HCT116 (cell line): Measurements from ENCODE around the gene NUP188. TPM values are rescaled to one million over a fixed set of nuclear protein-coding genes. Genes with fewer than 3 reads are reported as not detected.

Experiments used
- ATAC-seq: fragments of 200-7000 bp; cut with Tn5 transposase; 2 replicates; pipeline ENCODE4 v1.9.1; 2020; ENCODE audit warnings: mild to moderate bottlenecking, moderate library complexity
- BruUV-seq: library from RNA; stranded (reverse); fragments of 400-500 nt; replicated peaks from 2 replicates; lab custom pipeline; 2021; lab: Mats Ljungman, UMichigan
- CTCF ChIA-PET: fragments of 300-600 bp; sonication (Branson Sonifier 250); formaldehyde crosslinking; loops from one replicate; lab custom pipeline; 2021; ENCODE audit warnings: antibody characterized with exemption; lab: Charles Lee
- POLR2A ChIA-PET: fragments of 300-600, 350-600 bp; sonication (Branson Sonifier 250); formaldehyde crosslinking; loops from one replicate; lab custom pipeline; 2021; ENCODE audit warnings: antibody characterized with exemption; lab: Charles Lee
- RAD21 ChIA-PET, 2 experiments: fragments of 300-600 bp; sonication (Branson Sonifier 250); formaldehyde crosslinking; loops; one replicate each; lab custom pipeline; 2023; ENCODE audit warnings: low total read pairs in 2 of 2; ENCODE audit not compliant: uncharacterized antibody in 2 of 2, unreplicated experiment in 2 of 2, low non-redundant PET in 1 of 2; lab: Charles Lee
- DNase-seq: peaks from one replicate; pipeline ENCODE4 v3.0.0-alpha.2; 2010; ENCODE audit warnings: low read depth, low spot score
- H2AFZ ChIP-seq: fragments of 200-600 bp; shearing (Covaris generic), sonication (generic); 2 replicates; pipeline ENCODE4 v1.6.1; 2017; ENCODE audit warnings: low read depth, mixed run types, mixed read lengths, antibody characterized with exemption, low read length; ENCODE audit not compliant: poor library complexity, severe bottlenecking
- H3K27ac ChIP-seq: 2 replicates; pipeline ENCODE4 v1.5.1; 2012; ENCODE audit warnings: low read depth, low read length
- H3K27me3 ChIP-seq: fragments of 200-600 bp; sonication (generic); 2 replicates; pipeline ENCODE4 v1.6.1; 2016; ENCODE audit warnings: mixed run types, low read length, mixed read lengths; ENCODE audit not compliant: insufficient read depth
- H3K36me3 ChIP-seq, 2 experiments: fragments of 200-500 bp in 1 of 2; fragments of 200-600 bp in 1 of 2; sonication (Bioruptor generic) in 1 of 2; sonication (generic) in 1 of 2; 2 replicates each; pipeline versions ENCODE4 v1.5.1 to v1.6.1; 2014 to 2016; ENCODE audit warnings: low read length in 2 of 2, inconsistent platforms in 1 of 2, mixed read lengths in 1 of 2, mixed run types in 1 of 2; ENCODE audit not compliant: insufficient read depth in 2 of 2, control insufficient read depth in 1 of 2
- H3K4me1 ChIP-seq, 2 experiments: fragments of 200-600 bp in 1 of 2; sonication (generic) in 1 of 2; 2 replicates each; pipeline versions ENCODE4 v1.5.1 to v1.6.1; 2012 to 2017; ENCODE audit warnings: low read length in 2 of 2, inconsistent platforms in 1 of 2, mild to moderate bottlenecking in 1 of 2, mixed read lengths in 1 of 2, mixed run types in 1 of 2, moderate library complexity in 1 of 2; ENCODE audit not compliant: insufficient read depth in 2 of 2, control insufficient read depth in 1 of 2
- H3K4me2 ChIP-seq: fragments of 200-600 bp; sonication (generic); 2 replicates; pipeline ENCODE4 v1.6.1; 2017; ENCODE audit warnings: mixed run types, low read length, mixed read lengths
- H3K4me3 ChIP-seq, 2 experiments: fragments of 200-600 bp in 1 of 2; sonication (generic) in 1 of 2; replicated peaks in 1 of 2; 2 replicates each; pipeline ENCODE4 v1.5.1; 2011 to 2016; ENCODE audit warnings: low read length in 2 of 2, control low read depth in 1 of 2, low read depth in 1 of 2, mild to moderate bottlenecking in 1 of 2, mixed read lengths in 1 of 2, mixed run types in 1 of 2
- H3K79me2 ChIP-seq: fragments of 200-600 bp; sonication (generic); 2 replicates; pipeline ENCODE4 v1.6.1; 2017; ENCODE audit warnings: mild to moderate bottlenecking, mixed run types, low read length, moderate library complexity, mixed read lengths; ENCODE audit not compliant: insufficient read depth
- H3K9ac ChIP-seq: fragments of 200-600 bp; sonication (generic); 2 replicates; pipeline ENCODE4 v1.6.1; 2016; ENCODE audit warnings: low read length, mixed read lengths
- H3K9me2 ChIP-seq: fragments of 200-600 bp; sonication (generic), shearing (Covaris generic); 2 replicates; pipeline ENCODE4 v1.6.1; 2017; ENCODE audit warnings: mixed run types, mild to moderate bottlenecking, moderate library complexity; ENCODE audit not compliant: insufficient read depth
- H3K9me3 ChIP-seq, 2 experiments: fragments of 200-500 bp in 1 of 2; fragments of 200-600 bp in 1 of 2; sonication (Bioruptor generic) in 1 of 2; sonication (generic) in 1 of 2; 2 replicates each; pipeline ENCODE4 v1.6.1; 2014 to 2017; ENCODE audit warnings: low read length in 2 of 2, mixed read lengths in 2 of 2, inconsistent platforms in 1 of 2, low read depth in 1 of 2, mild to moderate bottlenecking in 1 of 2, mixed run types in 1 of 2, moderate library complexity in 1 of 2; ENCODE audit not compliant: control insufficient read depth in 1 of 2, insufficient read depth in 1 of 2
- H4K20me1 ChIP-seq: fragments of 200-600 bp; sonication (generic), shearing (Covaris generic); 2 replicates; pipeline ENCODE4 v1.6.1; 2017; ENCODE audit warnings: mixed run types, mild to moderate bottlenecking, moderate library complexity; ENCODE audit not compliant: insufficient read depth
- CEBPB ChIP-seq: IDR thresholded peaks from 2 replicates; pipeline ENCODE4 v1.6.1; 2012; ENCODE audit warnings: low read depth
- EGR1 ChIP-seq: IDR thresholded peaks from 2 replicates; pipeline ENCODE4 v1.6.1; 2012; ENCODE audit warnings: low read depth
- ELF1 ChIP-seq: IDR thresholded peaks from 2 replicates; pipeline ENCODE4 v1.6.1; 2012; ENCODE audit warnings: low read depth, borderline replicate concordance
- POLR2A ChIP-seq: IDR thresholded peaks from 2 replicates; pipeline ENCODE4 v1.7.0; 2011; ENCODE audit warnings: borderline replicate concordance; ENCODE audit not compliant: insufficient read depth, insufficient read length; ENCODE audit errors: extremely low read depth
- RAD21 ChIP-seq: IDR thresholded peaks from 2 replicates; pipeline ENCODE4 v1.6.1; 2012; ENCODE audit warnings: low read depth, mild to moderate bottlenecking
- SP1 ChIP-seq: IDR thresholded peaks from 2 replicates; pipeline ENCODE4 v1.6.1; 2012; ENCODE audit warnings: low read depth
- ZFX ChIP-seq: fragments of 450-650 bp; IDR thresholded peaks from 2 replicates; pipeline ENCODE4 v1.6.1; 2017
- intact Hi-C: fragments of 100-400 bp; cut with micrococcal nuclease; formaldehyde crosslinking; loops from 2 replicates; pipeline ENCODE4 v1.10.0; 2022
- total RNA-seq: library from RNA; stranded (reverse); gene quantifications from one replicate; pipeline ENCODE4 v1.2.1, GENCODE V29; 2021; ENCODE audit not compliant: unreplicated experiment
- TF ChIP-seq, protein P1 (sequence below): IDR thresholded peaks from 2 replicates; pipeline ENCODE4 v1.6.1; 2011; ENCODE audit warnings: mild to moderate bottlenecking, low read length, moderate library complexity; ENCODE audit not compliant: insufficient replicate concordance; ENCODE audit errors: extremely low read depth
- TF ChIP-seq, protein P2 (sequence below): IDR thresholded peaks from 2 replicates; pipeline ENCODE4 v1.6.1; 2012
- TF ChIP-seq, protein P3 (sequence below), 3 experiments: fragments of 200-600 bp in 1 of 3; sonication (generic) in 1 of 3; IDR thresholded peaks in 2 of 3; conservative IDR thresholded peaks in 1 of 3; 2 replicates each; pipeline ENCODE4 v1.5.1; 2012 to 2017; ENCODE audit warnings: low read depth in 2 of 3, low read length in 2 of 3, antibody characterized with exemption in 1 of 3, borderline replicate concordance in 1 of 3, control low read depth in 1 of 3, mild to moderate bottlenecking in 1 of 3, mixed read lengths in 1 of 3, mixed run types in 1 of 3, moderate library complexity in 1 of 3; ENCODE audit not compliant: insufficient read depth in 1 of 3

Gene NUP188
- total RNA-seq, 1 experiment from 2014 or later: 115 TPM

DNA sequence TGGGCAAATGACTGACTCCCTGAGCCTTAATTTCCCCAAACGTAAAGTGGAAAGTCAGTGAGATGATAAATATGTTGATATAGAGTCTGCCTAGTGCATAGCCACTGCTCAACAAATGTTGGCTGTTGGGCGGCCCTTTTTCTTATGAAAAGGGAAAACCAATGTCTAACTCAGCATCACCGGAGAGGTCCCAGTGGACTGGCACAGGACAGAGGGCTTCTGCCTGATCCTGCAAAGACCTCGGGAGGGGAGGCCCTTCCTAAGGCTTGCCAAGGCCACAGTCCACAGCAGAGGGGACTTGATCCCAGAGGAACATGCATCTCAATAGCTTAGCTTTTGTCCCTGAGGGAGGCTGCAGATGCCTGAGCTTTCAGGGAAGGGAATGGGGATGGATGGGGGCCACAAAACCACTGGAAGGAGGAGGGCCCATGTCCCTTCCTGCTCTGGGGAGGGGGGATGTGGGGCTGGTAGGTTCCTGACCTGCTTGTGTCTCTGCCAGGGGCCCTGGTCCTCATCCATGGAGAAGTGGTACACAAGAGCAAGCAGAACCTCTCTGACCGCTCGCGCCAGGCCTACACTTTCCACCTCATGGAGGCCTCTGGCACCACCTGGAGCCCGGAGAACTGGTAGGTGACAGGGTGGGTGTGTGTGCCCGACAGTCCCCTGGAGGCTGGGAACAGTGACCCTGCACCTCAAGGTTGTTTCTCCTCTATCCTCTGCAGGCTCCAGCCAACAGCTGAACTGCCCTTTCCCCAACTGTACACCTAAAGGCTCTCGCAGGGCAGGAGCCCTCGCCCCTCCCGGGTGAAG is 6.3 kb upstream of the NUP188 start:
- ChIA-PET POLR2A (no interaction called here), RAD21 (no interaction called here), CTCF (no interaction called here)
- Histone ChIP-seq H2AFZ (no peak overlapping the region), H4K20me1 (no peaks in the 10 kb centered on the region), H3K9me3 (no peaks in the 10 kb centered on the region), H3K27ac (no peak overlapping the region), H3K36me3 (no peaks in the 10 kb centered on the region), H3K79me2 (peaks cover 2% of the 10 kb centered on the region; the same call in 1 of the 2 replicates), H3K9me2 (no peaks in the 10 kb centered on the region), H3K4me1 (peaks cover under 1 to 1% of the 10 kb centered on the region in 2 experiments; a peak in 2 of 4 replicates), H3K4me3 (no peak overlapping the region), H3K4me2 (no peak overlapping the region), H3K9ac (no peak overlapping the region), H3K27me3 (no peaks in the 10 kb centered on the region)
- intact Hi-C loops: no loop called here
- TF ChIP-seq ZFX: no peak
- TF ChIP-seq, protein P1, sequence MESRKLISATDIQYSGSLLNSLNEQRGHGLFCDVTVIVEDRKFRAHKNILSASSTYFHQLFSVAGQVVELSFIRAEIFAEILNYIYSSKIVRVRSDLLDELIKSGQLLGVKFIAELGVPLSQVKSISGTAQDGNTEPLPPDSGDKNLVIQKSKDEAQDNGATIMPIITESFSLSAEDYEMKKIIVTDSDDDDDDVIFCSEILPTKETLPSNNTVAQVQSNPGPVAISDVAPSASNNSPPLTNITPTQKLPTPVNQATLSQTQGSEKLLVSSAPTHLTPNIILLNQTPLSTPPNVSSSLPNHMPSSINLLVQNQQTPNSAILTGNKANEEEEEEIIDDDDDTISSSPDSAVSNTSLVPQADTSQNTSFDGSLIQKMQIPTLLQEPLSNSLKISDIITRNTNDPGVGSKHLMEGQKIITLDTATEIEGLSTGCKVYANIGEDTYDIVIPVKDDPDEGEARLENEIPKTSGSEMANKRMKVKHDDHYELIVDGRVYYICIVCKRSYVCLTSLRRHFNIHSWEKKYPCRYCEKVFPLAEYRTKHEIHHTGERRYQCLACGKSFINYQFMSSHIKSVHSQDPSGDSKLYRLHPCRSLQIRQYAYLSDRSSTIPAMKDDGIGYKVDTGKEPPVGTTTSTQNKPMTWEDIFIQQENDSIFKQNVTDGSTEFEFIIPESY: no peak
- no peak for TF ChIP-seq SP1
- TF ChIP-seq, protein P2, sequence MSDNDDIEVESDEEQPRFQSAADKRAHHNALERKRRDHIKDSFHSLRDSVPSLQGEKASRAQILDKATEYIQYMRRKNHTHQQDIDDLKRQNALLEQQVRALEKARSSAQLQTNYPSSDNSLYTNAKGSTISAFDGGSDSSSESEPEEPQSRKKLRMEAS: no peak
- TF ChIP-seq RAD21: no peak
- TF ChIP-seq, protein P3, sequence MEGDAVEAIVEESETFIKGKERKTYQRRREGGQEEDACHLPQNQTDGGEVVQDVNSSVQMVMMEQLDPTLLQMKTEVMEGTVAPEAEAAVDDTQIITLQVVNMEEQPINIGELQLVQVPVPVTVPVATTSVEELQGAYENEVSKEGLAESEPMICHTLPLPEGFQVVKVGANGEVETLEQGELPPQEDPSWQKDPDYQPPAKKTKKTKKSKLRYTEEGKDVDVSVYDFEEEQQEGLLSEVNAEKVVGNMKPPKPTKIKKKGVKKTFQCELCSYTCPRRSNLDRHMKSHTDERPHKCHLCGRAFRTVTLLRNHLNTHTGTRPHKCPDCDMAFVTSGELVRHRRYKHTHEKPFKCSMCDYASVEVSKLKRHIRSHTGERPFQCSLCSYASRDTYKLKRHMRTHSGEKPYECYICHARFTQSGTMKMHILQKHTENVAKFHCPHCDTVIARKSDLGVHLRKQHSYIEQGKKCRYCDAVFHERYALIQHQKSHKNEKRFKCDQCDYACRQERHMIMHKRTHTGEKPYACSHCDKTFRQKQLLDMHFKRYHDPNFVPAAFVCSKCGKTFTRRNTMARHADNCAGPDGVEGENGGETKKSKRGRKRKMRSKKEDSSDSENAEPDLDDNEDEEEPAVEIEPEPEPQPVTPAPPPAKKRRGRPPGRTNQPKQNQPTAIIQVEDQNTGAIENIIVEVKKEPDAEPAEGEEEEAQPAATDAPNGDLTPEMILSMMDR (IDR thresholded peaks at IDR 0.05 in 2 of 3, conservative IDR thresholded peaks at IDR 0.05 in 1 of 3; ENCODE audit: borderline replicate concordance in 1 of 3, insufficient read depth in 1 of 3, low read depth in 2 of 3, low read length in 2 of 3): no peak
- no peak for TF ChIP-seq ELF1
- no peak for TF ChIP-seq EGR1
- TF ChIP-seq CEBPB: no peak
- TF ChIP-seq POLR2A: no peak
- no peak for DNase-seq
- BruUV-seq: no TSS peak
- ATAC-seq: no peak
